ENCODE measurements around the gene MTA3.

MTA3 gene

DNA sequence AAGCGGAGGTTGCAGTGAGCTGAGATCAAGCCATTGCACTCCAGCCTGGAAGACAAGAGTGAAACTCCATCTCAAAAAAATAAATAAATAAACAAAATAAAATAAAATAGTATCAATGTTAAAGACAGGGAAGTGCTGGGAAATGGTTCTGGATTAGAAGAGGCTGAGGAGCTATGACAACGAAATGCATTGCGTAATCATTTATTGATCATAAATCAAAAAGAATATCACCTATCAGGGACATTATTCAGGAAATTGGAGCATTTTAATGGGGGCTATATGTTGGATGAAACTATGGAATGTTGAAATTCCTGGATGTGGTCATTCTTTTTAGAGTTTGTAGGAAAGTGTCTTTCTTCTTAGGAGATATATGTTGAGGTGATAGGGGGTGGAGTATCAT, 30.9 kb upstream of the MTA3 start:
- Histone ChIP-seq H3K9me3 (no peaks in the 10 kb centered on the region), H3K27me3 (no peaks in the 10 kb centered on the region), H3K36me3 (no peaks in the 10 kb centered on the region), H3K4me3 (no peak overlapping the region), H3K27ac (no peak overlapping the region), H3K4me1 (no peaks in the 10 kb centered on the region)
- DNase-seq: no peak
- intact Hi-C loops (cut with DNase I; ENCODE audit: low total_unique reads): no loop called here
- no peak for TF ChIP-seq CTCF (IDR thresholded peaks at IDR 0.05)

DNA sequence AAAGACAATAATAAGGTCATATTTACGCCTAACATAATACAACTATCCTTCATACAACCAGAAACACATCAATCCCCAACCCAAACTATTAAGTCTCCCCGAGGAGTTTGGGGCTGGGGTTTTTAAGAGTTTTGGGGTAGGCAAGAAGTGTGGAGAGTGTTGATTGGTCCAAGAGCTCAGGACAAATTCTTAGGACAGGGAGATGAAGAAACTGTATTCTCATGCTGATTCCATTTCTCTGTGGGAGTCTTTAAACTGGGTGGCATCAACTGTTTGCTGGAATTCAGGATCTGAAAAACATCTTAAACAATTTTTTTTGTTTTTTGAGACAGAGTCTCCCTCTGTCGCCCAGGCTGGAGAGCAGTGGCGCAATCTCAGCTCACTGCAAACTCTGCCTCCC, 25.6 kb upstream of the MTA3 start:
- DNase-seq: no peak
- no peaks in the 10 kb centered on the region for H3K27me3 ChIP-seq
- TF ChIP-seq CTCF (IDR thresholded peaks at IDR 0.05): no peak
- intact Hi-C loops (cut with DNase I; ENCODE audit: low total_unique reads): no loop called here
- no peak overlapping the region for H3K4me3 ChIP-seq
- H3K27ac ChIP-seq: no peak overlapping the region
- no peaks in the 10 kb centered on the region for H3K4me1 ChIP-seq
- H3K9me3 ChIP-seq: no peaks in the 10 kb centered on the region
- H3K36me3 ChIP-seq: no peaks in the 10 kb centered on the region

DNA sequence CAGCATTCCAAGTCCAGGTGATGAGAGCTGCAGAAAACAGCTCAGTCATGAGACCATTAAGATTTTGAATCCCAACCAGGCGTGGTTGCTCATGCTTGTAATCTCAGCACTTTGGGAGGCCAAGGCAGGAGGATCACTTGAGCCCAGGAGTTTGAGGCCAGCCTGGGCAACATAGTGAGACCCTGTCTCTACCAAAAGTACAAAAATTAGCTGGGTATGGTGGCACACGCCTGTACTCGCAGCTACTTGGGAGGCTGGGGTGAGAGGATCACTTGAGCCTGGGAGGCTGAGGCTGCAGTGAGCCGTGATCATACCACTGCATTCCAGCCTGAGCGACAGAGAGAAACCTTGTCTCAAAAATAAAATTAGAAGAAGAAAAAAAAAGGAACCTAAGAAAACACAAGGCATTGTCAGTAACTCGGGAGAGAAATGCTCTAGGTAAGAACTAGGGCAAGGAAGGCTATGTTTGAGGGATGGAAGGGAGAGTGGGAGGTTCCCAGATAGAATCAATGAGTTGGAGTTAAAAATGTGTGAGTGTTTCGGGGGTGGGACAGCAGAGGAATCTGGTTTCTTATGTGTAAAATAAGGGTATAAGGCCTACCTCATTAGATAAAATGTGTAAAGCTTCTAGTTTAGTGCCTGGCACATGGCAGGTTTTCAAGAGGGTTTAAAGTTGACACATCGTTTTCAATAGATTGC, 23.3 kb upstream of the MTA3 start:
- intact Hi-C loops (cut with DNase I; ENCODE audit: low total_unique reads): no loop called here
- Histone ChIP-seq H3K27me3 (no peaks in the 10 kb centered on the region), H3K4me3 (no peak overlapping the region), H3K9me3 (no peaks in the 10 kb centered on the region), H3K27ac (no peak overlapping the region), H3K36me3 (no peaks in the 10 kb centered on the region), H3K4me1 (no peaks in the 10 kb centered on the region)
- no peak for DNase-seq
- no peak for TF ChIP-seq CTCF (IDR thresholded peaks at IDR 0.05)

DNA sequence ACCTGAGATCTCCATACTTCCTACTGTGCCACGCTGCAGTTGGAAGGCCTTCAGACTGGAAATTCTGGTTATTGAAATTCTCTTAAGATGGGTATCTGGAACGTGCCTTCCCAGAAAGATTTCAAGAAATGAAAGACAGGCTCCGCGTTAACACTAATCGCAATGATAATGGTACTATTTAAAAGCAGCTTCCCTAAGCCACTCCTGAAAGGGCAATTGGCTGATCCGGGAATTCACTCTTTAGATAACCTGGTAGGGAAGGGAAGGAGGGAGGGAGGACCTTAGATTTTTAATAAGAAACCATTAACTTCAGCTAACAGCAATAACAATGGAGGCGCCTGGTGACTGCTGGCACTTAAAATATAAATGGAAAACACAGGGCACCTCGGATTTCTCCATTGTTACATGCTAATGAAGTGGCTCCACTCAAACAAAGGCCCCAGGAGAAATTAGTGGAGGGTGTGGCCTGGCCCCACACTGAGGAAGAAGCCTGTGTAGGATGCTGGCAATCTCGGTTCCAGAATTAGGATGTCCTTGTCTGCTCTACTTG, 22.5 kb upstream of the MTA3 start:
- TF ChIP-seq CTCF (IDR thresholded peaks at IDR 0.05): no peak
- Histone ChIP-seq H3K36me3 (no peaks in the 10 kb centered on the region), H3K4me1 (no peaks in the 10 kb centered on the region), H3K27me3 (no peaks in the 10 kb centered on the region), H3K9me3 (no peaks in the 10 kb centered on the region), H3K4me3 (no peak overlapping the region), H3K27ac (no peak overlapping the region)
- DNase-seq: no peak
- intact Hi-C loops (cut with DNase I; ENCODE audit: low total_unique reads): no loop called here

DNA sequence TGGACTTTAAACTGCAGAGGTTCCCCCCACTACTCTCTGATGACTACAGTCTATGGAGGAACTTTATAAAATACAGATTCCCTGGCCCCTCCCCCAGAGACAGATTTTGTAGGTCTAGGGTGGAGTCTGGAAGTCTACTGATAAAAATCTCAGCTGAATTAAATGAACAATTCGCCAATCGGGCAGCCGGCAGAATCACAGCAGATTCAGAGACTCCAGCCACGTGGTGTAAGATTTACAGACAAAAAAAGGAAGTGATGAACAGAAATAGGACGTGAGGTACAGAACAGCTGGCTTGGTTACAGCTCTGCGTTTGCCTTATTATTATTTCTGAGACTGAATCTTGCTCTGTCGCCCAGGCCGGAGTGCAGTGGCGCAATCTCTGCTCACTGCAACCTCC, 21.4 kb upstream of the MTA3 start:
- Histone ChIP-seq H3K4me3 (no peak overlapping the region), H3K27ac (no peak overlapping the region), H3K36me3 (no peaks in the 10 kb centered on the region), H3K4me1 (no peaks in the 10 kb centered on the region), H3K9me3 (no peaks in the 10 kb centered on the region), H3K27me3 (no peaks in the 10 kb centered on the region)
- DNase-seq: peak in 1 of 2 donors; percentile 21
- no peak for TF ChIP-seq CTCF (IDR thresholded peaks at IDR 0.05)
- intact Hi-C loops (cut with DNase I; ENCODE audit: low total_unique reads): no loop called here
